CD4-positive, alpha-beta T cell treated with Interleukin-15 for 4 hours (primary cell): ENCODE data around the gene LRP1-AS.
A peak's percentile ranks its signal among the peaks of the same experiment; 100 is the strongest.

Experiments
- DNase-seq: peaks from one replicate; pipeline ENCODE4 v3.0.0-alpha.2; 2020; ENCODE audit warnings: low spot score

The LRP1-AS gene

GRCh38 chr12:57180321-57180989 is 33.0 kb upstream of the LRP1-AS start:
- no peak for DNase-seq

DNA sequence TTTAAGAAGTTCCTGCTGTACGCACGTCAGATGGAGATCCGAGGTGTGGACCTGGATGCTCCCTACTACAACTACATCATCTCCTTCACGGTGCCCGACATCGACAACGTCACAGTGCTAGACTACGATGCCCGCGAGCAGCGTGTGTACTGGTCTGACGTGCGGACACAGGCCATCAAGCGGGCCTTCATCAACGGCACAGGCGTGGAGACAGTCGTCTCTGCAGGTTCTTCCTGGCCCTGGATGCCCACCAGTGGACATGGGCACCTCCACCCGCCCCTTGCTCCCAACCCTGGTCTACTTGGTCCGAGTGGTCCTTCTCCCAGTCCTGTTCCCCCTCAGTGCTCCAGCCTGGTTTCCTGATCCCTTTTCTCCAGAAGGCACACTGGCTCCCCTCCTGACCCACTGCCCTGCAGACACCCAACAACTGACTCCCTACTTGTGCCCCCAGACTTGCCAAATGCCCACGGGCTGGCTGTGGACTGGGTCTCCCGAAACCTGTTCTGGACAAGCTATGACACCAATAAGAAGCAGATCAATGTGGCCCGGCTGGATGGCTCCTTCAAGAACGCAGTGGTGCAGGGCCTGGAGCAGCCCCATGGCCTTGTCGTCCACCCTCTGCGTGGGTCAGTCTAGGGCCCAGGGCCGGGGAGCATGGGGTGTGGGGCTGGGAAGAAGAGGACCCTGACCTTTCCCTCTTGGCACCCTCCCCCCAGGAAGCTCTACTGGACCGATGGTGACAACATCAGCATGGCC is 32.1 kb upstream of the LRP1-AS start:
- no peak for DNase-seq

- no peak for DNase-seq
These were observed 30.8 kb upstream of the LRP1-AS start for GRCh38 chr12:57178213-57178612.

- DNase-seq: no peak
These were observed 29.9 kb upstream of the LRP1-AS start for GRCh38 chr12:57177354-57177753.

DNA sequence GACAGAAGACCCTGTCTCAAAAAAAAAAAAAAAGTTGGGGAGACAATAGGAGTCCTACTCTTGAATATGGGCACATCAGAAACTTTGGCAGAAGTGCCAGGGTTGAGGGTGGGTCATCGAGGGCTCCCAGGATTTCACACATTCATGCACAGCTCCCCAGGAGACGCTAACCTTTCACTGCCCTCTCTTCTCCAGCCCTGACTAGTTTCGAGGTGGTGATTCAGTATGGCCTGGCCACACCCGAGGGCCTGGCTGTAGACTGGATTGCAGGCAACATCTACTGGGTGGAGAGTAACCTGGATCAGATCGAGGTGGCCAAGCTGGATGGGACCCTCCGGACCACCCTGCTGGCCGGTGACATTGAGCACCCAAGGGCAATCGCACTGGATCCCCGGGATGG is 29.4 kb upstream of the LRP1-AS start:
- DNase-seq: no peak

DNA sequence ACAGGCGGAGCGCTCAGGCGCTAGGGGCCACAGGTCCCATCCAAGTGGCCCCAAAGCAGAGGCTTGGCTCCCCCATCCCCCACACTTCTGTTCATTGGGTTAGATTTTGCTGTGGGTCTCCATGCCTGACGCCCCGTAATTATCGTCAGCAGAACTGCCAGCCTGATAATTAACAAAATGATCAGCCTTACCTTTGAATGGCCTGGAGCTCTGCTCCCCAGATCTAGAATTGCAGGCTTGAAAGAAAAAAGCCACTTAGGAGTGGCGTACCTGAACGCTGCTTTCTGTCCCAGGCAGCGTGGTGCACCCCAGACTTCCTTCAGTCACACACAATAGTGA is 28.7 kb upstream of the LRP1-AS start:
- DNase-seq: no peak

GRCh38 chr12:57175428-57176138 is 28.2 kb upstream of the LRP1-AS start:
- peak; percentile 24 for DNase-seq

- no peak for DNase-seq
These were observed 26.3 kb upstream of the LRP1-AS start for GRCh38 chr12:57173683-57174082.

- no peak for DNase-seq
These were observed 25.7 kb upstream of the LRP1-AS start for GRCh38 chr12:57173089-57173488.

GRCh38 chr12:57171668-57172067 is 24.2 kb upstream of the LRP1-AS start:
- DNase-seq: no peak

- no peak for DNase-seq
These were observed 23.5 kb upstream of the LRP1-AS start for GRCh38 chr12:57170927-57171326.

DNA sequence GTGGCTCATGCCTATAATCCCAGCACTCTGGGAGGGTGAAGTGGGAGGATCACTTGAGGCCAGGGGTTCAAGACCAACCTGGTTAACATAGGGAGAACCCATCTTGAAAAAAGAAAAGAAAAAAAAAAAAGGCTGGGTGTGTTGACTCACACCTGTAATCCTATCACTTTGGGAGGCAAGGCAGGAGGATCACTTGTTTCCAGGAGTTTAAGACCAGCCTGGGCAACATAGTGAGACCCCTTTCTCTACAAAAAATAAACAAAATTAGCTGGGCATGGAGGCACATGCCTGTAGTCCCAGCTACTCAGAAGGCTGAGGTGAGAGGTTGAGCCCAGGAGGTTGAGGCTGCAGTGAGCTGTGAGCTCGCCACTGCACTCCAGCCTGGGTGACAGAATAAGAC is 23.0 kb upstream of the LRP1-AS start:
- DNase-seq: no peak

DNA sequence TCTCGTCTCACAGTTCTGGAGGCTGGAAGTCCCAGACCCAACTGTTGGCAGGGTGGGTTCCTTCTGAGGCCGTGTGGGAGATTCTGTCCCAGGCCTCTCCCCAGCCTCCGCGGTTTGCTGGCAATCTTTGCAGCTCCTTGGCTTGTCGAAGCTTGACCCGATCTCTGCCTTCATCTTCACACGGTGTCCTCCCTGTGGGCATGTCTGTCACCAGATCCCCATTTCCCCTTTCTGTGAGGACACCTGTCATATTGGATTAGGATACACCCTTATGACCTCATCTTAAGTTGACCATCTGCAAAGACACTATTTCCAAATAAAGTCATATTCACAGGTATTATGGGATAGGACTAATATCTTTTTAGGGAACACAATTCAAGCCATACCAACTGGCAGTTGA is 22.6 kb upstream of the LRP1-AS start:
- DNase-seq: no peak

DNA sequence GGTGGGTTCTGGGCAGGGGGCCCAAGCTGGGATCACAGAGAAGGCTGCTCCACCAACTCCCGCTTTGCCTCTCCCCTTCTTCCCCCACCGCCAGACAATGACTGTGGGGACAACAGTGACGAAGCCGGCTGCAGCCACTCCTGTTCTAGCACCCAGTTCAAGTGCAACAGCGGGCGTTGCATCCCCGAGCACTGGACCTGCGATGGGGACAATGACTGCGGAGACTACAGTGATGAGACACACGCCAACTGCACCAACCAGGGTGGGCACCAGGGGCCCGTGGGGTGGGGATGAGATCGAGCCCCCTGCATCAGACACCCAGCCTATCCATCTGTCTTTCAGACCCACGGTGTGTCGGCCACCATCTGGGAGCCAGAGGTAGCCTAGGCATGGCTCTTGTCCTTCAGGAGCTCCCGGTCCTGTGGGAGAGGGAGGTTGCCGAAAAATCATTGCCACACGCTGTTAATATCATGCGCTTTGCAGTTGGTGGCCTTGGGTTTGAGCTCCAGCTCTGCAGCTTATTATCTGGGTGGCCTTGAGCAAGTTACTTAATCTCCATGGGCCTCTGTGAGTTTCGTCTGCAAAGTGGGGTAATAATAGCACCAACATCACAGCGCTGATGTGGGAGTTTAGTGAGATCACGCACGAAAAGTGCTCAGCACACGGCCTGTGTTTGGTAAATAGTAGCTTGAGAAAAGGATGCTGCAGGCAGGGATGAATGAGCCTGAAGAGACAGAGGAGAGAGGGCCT is 21.8 kb upstream of the LRP1-AS start:
- DNase-seq: no peak

DNA sequence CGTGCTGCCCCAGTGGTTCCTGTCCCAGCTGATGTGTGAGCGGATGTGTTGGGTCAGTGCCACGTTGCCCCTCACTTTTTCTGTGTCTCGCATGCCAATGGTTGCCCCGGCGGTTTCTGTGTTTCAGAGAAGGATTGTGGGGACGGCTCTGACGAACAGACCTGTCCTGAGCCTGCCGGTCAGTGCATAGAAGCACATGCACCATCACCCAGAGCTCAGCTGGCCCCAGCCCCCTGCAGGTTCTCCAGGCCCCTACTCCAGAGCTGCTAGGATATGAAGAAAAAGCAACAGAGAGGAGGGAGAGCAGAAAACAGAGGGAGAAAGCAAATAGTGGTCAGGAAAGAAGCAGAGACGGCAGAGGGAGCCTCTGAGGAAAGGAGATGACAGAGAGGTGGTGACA is 20.6 kb upstream of the LRP1-AS start:
- no peak for DNase-seq

- DNase-seq: no peak
These were observed 19.6 kb upstream of the LRP1-AS start for GRCh38 chr12:57166971-57167371.

DNA sequence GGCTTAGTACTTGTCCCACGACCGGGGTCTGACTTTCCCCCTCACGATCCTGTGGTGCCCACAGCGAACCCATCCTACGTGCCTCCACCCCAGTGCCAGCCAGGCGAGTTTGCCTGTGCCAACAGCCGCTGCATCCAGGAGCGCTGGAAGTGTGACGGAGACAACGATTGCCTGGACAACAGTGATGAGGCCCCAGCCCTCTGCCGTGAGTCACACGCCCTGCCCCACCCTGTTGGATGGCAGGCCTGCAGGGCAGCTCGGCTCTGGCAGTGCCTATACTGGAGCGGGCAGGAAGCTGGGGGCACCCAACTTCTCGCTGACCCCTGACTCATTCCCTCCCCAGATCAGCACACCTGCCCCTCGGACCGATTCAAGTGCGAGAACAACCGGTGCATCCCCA is 18.3 kb upstream of the LRP1-AS start:
- no peak for DNase-seq

- DNase-seq: no peak
These were observed 17.7 kb upstream of the LRP1-AS start for GRCh38 chr12:57164966-57165625.

DNA sequence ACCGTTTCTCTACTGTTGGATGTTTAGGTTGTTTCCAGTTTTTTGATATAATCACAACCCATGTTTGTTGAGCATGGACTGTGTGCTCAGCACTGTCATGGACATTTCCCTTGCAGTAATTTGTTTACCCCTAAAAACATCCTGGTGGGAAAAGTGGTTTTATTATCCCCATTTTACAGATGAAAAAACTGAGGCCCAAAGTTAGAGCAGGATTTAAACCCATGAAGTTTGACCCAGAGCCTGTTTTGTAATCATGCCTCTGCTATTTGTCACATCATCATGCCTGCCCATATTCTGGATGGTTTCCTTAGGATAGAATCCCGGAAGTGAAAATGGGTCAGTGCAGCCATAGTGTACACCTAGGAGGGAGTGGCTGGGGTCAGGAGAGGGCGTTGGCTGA is 17.0 kb upstream of the LRP1-AS start:
- no peak for DNase-seq

- DNase-seq: no peak
These were observed 15.2 kb upstream of the LRP1-AS start for GRCh38 chr12:57162553-57163125.

DNA sequence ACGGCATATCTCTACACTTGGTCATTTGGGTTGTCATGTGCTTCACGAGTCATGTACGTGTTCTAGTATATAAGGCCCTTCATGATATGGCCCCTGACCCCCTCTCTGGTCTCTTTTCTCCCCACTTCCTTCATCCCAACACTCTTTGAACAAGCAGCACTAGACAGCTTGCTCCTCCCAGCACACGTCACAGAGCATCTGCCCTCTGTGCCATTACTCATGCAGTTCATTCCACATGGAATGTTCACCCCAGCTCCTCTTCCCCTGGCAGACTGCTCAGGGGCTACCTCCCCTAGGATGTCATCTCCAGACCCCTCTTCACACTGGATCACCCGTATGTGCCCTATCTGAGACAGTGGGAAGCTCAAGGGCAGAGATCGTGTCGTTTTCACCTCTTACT is 14.1 kb upstream of the LRP1-AS start:
- no peak for DNase-seq

DNA sequence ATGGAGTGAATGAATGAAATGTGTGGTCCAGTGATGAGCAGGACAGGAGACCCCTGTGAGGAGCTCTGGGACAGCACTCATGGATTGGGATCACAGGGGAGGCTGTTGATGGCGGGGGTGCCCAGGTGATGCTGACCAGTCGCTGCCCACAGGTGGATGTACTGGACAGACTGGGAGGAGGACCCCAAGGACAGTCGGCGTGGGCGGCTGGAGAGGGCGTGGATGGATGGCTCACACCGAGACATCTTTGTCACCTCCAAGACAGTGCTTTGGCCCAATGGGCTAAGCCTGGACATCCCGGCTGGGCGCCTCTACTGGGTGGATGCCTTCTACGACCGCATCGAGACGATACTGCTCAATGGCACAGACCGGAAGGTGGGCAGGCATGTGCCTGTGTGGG is 13.3 kb upstream of the LRP1-AS start:
- no peak for DNase-seq
